Mesenchymal stem cell (in vitro differentiated cells and primary cell): ENCODE results near the gene NGFR.
"Not testable (repeated sequence)": the region's sequence is repeated elsewhere in the genome, so short reads cannot be mapped to it uniquely, and the experiment has no call there.

Source experiments
- DNase-seq: peaks from one replicate; pipeline ENCODE4 v3.0.0-alpha.2; 2013
- H2AFZ ChIP-seq: one replicate; pipeline ENCODE4 v1.6.1; 2013; ENCODE audit warnings: low read depth, mild to moderate bottlenecking, control low read depth, inconsistent platforms, low read length, moderate library complexity
- H2AK5ac ChIP-seq: 2 replicates; pipeline ENCODE4 v1.6.1; 2013; ENCODE audit warnings: low read length, moderate library complexity, mild to moderate bottlenecking, inconsistent platforms; ENCODE audit not compliant: severe bottlenecking
- H2BK120ac ChIP-seq: one replicate; pipeline ENCODE4 v1.6.1; 2013; ENCODE audit warnings: low read depth, mild to moderate bottlenecking, inconsistent platforms, low read length, moderate library complexity
- H2BK12ac ChIP-seq, 2 experiments: one replicate each; pipeline ENCODE4 v1.6.1; 2013; ENCODE audit warnings: inconsistent platforms in 2 of 2, low read length in 2 of 2, mild to moderate bottlenecking in 2 of 2, moderate library complexity in 2 of 2, control low read depth in 1 of 2
- H2BK15ac ChIP-seq: one replicate; pipeline ENCODE4 v1.6.1; 2013; ENCODE audit warnings: mild to moderate bottlenecking, low read depth, inconsistent platforms; ENCODE audit not compliant: poor library complexity, severe bottlenecking
- H2BK5ac ChIP-seq: 2 replicates; pipeline ENCODE4 v1.6.1; 2013; ENCODE audit warnings: low read depth, mild to moderate bottlenecking, low read length, control low read depth, inconsistent platforms; ENCODE audit not compliant: poor library complexity, severe bottlenecking
- H3K14ac ChIP-seq, 2 experiments: one replicate each; pipeline ENCODE4 v1.6.1; 2013; ENCODE audit warnings: inconsistent platforms in 2 of 2, low read length in 2 of 2, control low read depth in 1 of 2, mild to moderate bottlenecking in 1 of 2, moderate library complexity in 1 of 2
- H3K18ac ChIP-seq, 2 experiments: one replicate each; pipeline ENCODE4 v1.6.1; 2013; ENCODE audit warnings: inconsistent platforms in 2 of 2, low read length in 2 of 2, control low read depth in 1 of 2, low read depth in 1 of 2, mild to moderate bottlenecking in 1 of 2
- H3K23ac ChIP-seq, 2 experiments: one replicate each; pipeline ENCODE4 v1.6.1; 2013; ENCODE audit warnings: inconsistent platforms in 2 of 2, low read length in 2 of 2, mild to moderate bottlenecking in 2 of 2, moderate library complexity in 2 of 2, control low read depth in 1 of 2
- H3K27ac ChIP-seq: 2 replicates; pipeline ENCODE4 v1.5.1; 2013; ENCODE audit warnings: mild to moderate bottlenecking, moderate library complexity, low read length, control low read depth, inconsistent platforms; ENCODE audit not compliant: poor library complexity, severe bottlenecking
- H3K27me3 ChIP-seq, 2 experiments: 2 replicates each; pipeline versions ENCODE4 v1.6.1 to v1.7.0; 2013; ENCODE audit warnings: low read length in 2 of 2, mild to moderate bottlenecking in 2 of 2, moderate library complexity in 2 of 2, control low read depth in 1 of 2, inconsistent platforms in 1 of 2; ENCODE audit not compliant: control insufficient read depth in 1 of 2, insufficient read depth in 1 of 2
- H3K36me3 ChIP-seq, 2 experiments: 2 replicates each; pipeline versions ENCODE4 v1.6.1 to v1.7.0; 2013; ENCODE audit warnings: low read length in 2 of 2, control low read depth in 1 of 2, inconsistent platforms in 1 of 2, low read depth in 1 of 2, mild to moderate bottlenecking in 1 of 2; ENCODE audit not compliant: insufficient read depth in 2 of 2, control insufficient read depth in 1 of 2
- H3K4ac ChIP-seq, 2 experiments: one replicate each; pipeline ENCODE4 v1.6.1; 2013; ENCODE audit warnings: inconsistent platforms in 2 of 2, low read length in 2 of 2, mild to moderate bottlenecking in 2 of 2, moderate library complexity in 2 of 2, control low read depth in 1 of 2, low read depth in 1 of 2
- H3K4me1 ChIP-seq: 2 replicates; pipeline ENCODE4 v1.6.1; 2013; ENCODE audit warnings: low read depth, low read length, control low read depth; ENCODE audit not compliant: control insufficient read depth, insufficient read depth
- H3K4me2 ChIP-seq: 2 replicates; pipeline ENCODE4 v1.6.1; 2013; ENCODE audit warnings: low read length, mild to moderate bottlenecking, inconsistent platforms; ENCODE audit not compliant: poor library complexity, severe bottlenecking
- H3K4me3 ChIP-seq, 2 experiments: 2 replicates each; pipeline versions ENCODE4 v1.5.1 to v1.7.0; 2013; ENCODE audit warnings: low read length in 2 of 2, mild to moderate bottlenecking in 2 of 2, control low read depth in 1 of 2, low read depth in 1 of 2; ENCODE audit not compliant: insufficient read depth in 1 of 2
- H3K79me1 ChIP-seq: replicated peaks from 2 replicates; pipeline ENCODE4 v1.6.1; 2013; ENCODE audit warnings: mild to moderate bottlenecking, control low read depth, low read length, inconsistent platforms; ENCODE audit not compliant: poor library complexity, severe bottlenecking
- H3K9ac ChIP-seq: 2 replicates; pipeline ENCODE4 v1.7.0; 2013; ENCODE audit warnings: mild to moderate bottlenecking, low read length, moderate library complexity
- H3K9me3 ChIP-seq: 2 replicates; pipeline ENCODE4 v1.7.0; 2013; ENCODE audit warnings: mild to moderate bottlenecking, low read length; ENCODE audit not compliant: control insufficient read depth
- H4K8ac ChIP-seq: one replicate; pipeline ENCODE4 v1.6.1; 2013; ENCODE audit warnings: inconsistent platforms, mild to moderate bottlenecking, low read length, moderate library complexity
- H4K91ac ChIP-seq: one replicate; pipeline ENCODE4 v1.6.1; 2013; ENCODE audit warnings: mild to moderate bottlenecking, low read length, inconsistent platforms
- WGBS: methylation state at CpG from one replicate; pipeline ENCODE4 v1.1.7; 2013; ENCODE audit warnings: mixed read lengths; 5-methylcytosine and 5-hydroxymethylcytosine counted together

NGFR gene

GRCh38 chr17:49548506-49549310 lies 53.6 kb downstream of the NGFR start:
- H3K4ac ChIP-seq = no peak overlapping the region
- H3K79me1 ChIP-seq = no peaks in the 10 kb centered on the region
- no peak overlapping the region for H3K14ac ChIP-seq
- DNase-seq = peak; percentile 40
- H3K4me3 ChIP-seq = no peak overlapping the region
- peaks cover 30 to 58% of the 10 kb centered on the region in 2 experiments for H3K27me3 ChIP-seq
- H3K18ac ChIP-seq = no peak overlapping the region
- H3K4me2 ChIP-seq = no peak overlapping the region
- no peaks in the 10 kb centered on the region for H3K36me3 ChIP-seq
- H3K9ac ChIP-seq = no peak overlapping the region
- H2AFZ ChIP-seq = no peak overlapping the region
- no peak overlapping the region for H2BK12ac ChIP-seq
- no peak overlapping the region for H2BK120ac ChIP-seq
- H3K27ac ChIP-seq = no peak overlapping the region
- 83% methylated on average over 8 of the region's 8 CpGs for WGBS
- no peaks in the 10 kb centered on the region for H3K9me3 ChIP-seq
- H3K23ac ChIP-seq = no peak overlapping the region
- no peaks in the 10 kb centered on the region for H3K4me1 ChIP-seq
- no peak overlapping the region for H2BK15ac ChIP-seq
- no peak overlapping the region for H4K8ac ChIP-seq
- H2AK5ac ChIP-seq = no peak overlapping the region
- H4K91ac ChIP-seq = no peak overlapping the region
- no peak overlapping the region for H2BK5ac ChIP-seq

GRCh38 chr17:49549311-49549605 lies 54.2 kb downstream of the NGFR start:
- H2BK120ac ChIP-seq = no peak overlapping the region
- 92% methylated on average over 6 of the region's 6 CpGs for WGBS
- H3K27me3 ChIP-seq = peaks cover 30 to 59% of the 10 kb centered on the region in 2 experiments
- no peak overlapping the region for H3K14ac ChIP-seq
- H4K8ac ChIP-seq = no peak overlapping the region
- H3K18ac ChIP-seq = no peak overlapping the region
- H4K91ac ChIP-seq = no peak overlapping the region
- H2BK12ac ChIP-seq = no peak overlapping the region
- no peak overlapping the region for H2AFZ ChIP-seq
- H3K9me3 ChIP-seq = no peaks in the 10 kb centered on the region
- no peak overlapping the region for H2BK5ac ChIP-seq
- H3K9ac ChIP-seq = no peak overlapping the region
- H3K27ac ChIP-seq = no peak overlapping the region
- H3K4me2 ChIP-seq = no peak overlapping the region
- H3K23ac ChIP-seq = no peak overlapping the region
- no peak overlapping the region for H3K4ac ChIP-seq
- no peak overlapping the region for H3K4me3 ChIP-seq
- H3K4me1 ChIP-seq = no peaks in the 10 kb centered on the region
- H3K79me1 ChIP-seq = no peaks in the 10 kb centered on the region
- H3K36me3 ChIP-seq = no peaks in the 10 kb centered on the region
- H2BK15ac ChIP-seq = no peak overlapping the region
- no peak for DNase-seq
- no peak overlapping the region for H2AK5ac ChIP-seq

GRCh38 chr17:49549691-49550678 lies 54.9 kb downstream of the NGFR start:
- Histone ChIP-seq H2BK15ac (no peak overlapping the region), H4K8ac (no peak overlapping the region), H3K9me3 (no peaks in the 10 kb centered on the region), H2AFZ (no peak overlapping the region), H2BK5ac (no peak overlapping the region), H3K27me3 (peaks cover 26 to 56% of the 10 kb centered on the region in 2 experiments), H3K4ac (no peak overlapping the region), H3K4me2 (no peak overlapping the region), H4K91ac (no peak overlapping the region), H3K14ac (no peak overlapping the region), H2BK12ac (no peak overlapping the region), H3K4me1 (no peaks in the 10 kb centered on the region), H3K18ac (no peak overlapping the region), H3K9ac (no peak overlapping the region), H3K23ac (no peak overlapping the region), H2BK120ac (no peak overlapping the region), H2AK5ac (no peak overlapping the region), H3K36me3 (no peaks in the 10 kb centered on the region), H3K27ac (no peak overlapping the region), H3K4me3 (no peak overlapping the region), H3K79me1 (no peaks in the 10 kb centered on the region)
- no peak for DNase-seq
- 88% methylated on average over 18 of the region's 20 CpGs for WGBS

GRCh38 chr17:49550764-49551163 lies 55.7 kb downstream of the NGFR start:
- not testable (repeated sequence) for H2BK120ac ChIP-seq, H2BK5ac ChIP-seq, H3K4me1 ChIP-seq, H3K9ac ChIP-seq, H3K4ac ChIP-seq, H2BK12ac ChIP-seq, H3K23ac ChIP-seq, DNase-seq, H2AK5ac ChIP-seq, H3K14ac ChIP-seq, H3K4me2 ChIP-seq, H4K8ac ChIP-seq, H3K4me3 ChIP-seq, H3K9me3 ChIP-seq, H3K18ac ChIP-seq, H3K27ac ChIP-seq, H3K79me1 ChIP-seq, H2BK15ac ChIP-seq, H3K36me3 ChIP-seq, H4K91ac ChIP-seq, H2AFZ ChIP-seq
- H3K27me3 ChIP-seq = peaks cover 22 to 50% of the 10 kb centered on the region in 2 experiments
- WGBS = 92% methylated on average over 9 of the region's 9 CpGs
